Cardiac ventricle fibroblast (primary cell): ENCODE data around the gene NOTCH4. TPM values are rescaled to one million over a fixed set of nuclear protein-coding genes. Genes with fewer than 3 reads are reported as not detected.

Experiments used
- total RNA-seq: library from RNA; depleted of rRNA; stranded (reverse); fragments of >200 nt; gene quantifications from 2 replicates; pipeline ENCODE4 v1.2.3, GENCODE V29; 2015

Gene NOTCH4
- 3.9 and 5.3 TPM in 2 replicates for total RNA-seq

DNA sequence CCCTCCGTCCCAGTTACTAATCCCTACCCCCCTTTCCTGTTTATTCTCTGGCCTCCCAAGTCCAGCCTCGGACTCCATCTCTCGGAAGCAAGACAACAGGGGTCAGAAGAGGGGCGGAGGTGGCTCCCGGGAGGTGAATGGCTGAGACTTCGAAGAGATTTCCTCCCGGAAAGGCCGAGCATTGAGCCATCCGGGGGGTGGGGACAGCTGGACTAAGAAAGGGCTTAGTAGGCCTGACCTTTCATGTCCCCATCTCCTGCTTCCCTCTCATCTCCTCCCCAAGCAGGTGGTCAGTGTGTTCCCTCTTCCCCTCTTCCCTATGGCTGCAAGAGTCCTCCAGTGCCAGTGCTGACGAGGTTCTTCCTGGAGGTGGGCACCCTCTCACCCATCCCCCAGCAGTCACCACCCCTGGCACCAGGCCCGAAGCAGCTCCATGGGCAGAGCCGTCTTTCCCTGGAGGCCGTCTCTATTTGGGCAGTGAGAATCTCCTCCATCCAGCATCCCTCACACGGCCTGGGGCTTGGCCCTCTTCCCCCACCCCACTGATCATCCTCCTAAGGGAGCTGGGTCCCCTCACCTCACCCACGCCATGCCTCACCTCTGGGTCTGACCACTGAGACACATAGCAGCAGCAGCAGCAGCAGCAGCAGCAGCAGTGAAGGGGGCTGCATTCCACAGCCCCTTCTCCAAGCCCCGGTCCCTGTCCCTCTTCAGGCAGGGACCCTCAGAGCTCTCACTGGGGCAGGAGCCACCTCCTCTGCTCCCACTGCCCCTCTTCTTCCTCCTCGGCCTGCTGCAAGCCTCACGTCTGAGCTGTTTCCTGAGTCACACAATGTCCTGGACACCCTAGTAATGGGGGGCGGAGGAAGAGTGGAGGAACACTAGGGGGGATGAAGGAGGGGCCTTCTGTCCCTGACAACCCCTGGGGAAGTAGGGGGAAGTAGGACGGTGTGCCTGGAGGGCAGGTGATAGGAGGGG lies at the start of gene NOTCH4:
TSS of gene NOTCH4 (minus strand) at position 810 of the 978 bp plus-strand sequence. CDS start at position 671, 139 bp downstream.

DNA sequence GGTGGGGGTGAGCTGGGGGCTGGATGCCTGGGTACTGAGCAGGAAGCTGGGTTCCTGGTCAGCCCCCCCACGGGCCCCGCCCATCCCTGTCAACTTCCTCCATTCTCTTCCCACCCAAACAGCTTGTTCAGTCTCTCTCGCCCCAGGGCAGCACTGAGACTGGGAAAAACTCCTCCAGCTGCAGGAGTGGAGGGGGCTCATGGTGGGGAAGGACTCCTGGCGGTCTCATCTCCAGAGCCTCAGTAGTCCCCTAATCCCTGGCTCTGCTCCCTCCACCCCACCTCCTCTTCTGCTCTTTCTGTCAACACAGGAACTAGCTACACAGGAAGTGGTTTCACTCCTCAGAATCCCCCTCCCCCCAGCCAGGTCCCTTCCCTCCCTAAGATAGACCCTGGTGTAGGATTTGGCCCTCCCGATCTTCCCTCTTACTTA lies 31.2 kb downstream of the NOTCH4 start, which contains the start of gene GPSM3:
TSS of gene GPSM3 (minus strand) at position 36 of the 432 bp plus-strand sequence. CDS start 130 bp downstream, outside the sequence.

DNA sequence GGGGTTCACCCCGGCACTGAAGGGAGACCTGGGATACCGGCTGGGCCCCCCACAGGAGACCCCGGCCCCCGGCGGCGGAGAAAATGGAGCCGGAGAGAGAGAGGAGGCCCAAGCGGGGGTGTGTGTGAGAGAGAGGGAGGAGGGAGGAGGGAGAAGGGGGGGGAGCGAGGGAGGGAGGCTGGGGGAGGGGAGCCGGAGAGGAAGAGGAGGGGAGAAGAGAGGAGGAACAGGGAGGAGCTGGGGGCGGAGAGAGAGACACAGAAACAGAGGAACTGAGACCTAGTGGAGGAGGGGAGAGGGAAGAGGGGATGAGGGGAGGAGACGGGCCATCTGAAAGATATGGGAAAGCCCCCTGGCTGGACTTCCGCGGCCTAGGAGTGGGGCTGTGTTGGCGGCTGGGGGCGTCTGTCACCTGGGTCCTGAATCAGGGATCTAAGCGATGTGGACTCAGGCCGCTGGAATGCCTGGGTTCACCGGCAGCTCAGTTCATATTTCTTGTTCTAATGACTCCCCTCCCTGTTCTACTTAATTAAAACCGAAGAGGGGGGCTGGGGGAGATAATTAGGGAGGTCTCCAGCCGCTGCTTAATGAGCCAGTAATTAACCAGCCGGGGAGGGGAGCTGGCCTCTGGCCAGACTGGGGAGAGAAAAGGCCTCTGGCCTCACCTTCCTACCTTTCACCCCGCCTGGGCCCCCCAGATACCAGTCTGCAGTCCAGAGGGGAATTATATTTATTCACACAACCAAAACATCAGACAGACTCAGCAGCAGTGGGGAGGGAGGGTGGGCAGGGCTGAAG lies 33.6 kb downstream of the NOTCH4 start, which contains the start of gene PBX2:
TSS of gene PBX2 (minus strand) at position 149 of the 798 bp plus-strand sequence. CDS start 287 bp downstream, outside the sequence.

DNA sequence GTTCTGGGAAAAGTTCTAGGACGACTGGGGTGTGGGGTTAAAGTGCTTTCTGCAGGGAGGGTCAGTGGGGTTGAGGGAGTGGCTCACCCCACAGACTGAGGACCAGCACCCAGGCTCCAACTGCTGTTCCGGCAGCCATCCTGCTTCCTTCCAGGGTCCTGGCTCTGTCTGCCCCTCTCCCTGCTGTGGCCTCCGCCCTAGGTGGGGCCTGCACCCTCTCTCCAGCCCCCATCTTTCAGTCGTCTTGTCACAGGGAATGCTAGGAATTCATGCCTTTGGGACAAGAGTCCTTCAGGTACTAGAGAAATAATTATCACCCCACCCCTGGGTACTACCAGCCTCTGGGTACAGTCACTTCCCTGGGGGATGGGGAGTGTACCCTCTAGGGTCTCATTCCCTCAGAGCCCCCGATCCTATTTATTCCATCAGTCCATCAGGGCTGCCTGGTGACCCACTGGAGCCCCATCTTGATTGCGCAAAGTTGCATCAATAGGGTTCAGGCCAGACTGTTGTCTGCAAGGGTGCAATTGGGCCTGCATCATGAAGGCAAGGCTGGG lies 39.7 kb downstream of the NOTCH4 start, which contains the start of gene AGER:
TSS of gene AGER (minus strand) at position 170 of the 557 bp plus-strand sequence. CDS start at position 139, 31 bp downstream.

DNA sequence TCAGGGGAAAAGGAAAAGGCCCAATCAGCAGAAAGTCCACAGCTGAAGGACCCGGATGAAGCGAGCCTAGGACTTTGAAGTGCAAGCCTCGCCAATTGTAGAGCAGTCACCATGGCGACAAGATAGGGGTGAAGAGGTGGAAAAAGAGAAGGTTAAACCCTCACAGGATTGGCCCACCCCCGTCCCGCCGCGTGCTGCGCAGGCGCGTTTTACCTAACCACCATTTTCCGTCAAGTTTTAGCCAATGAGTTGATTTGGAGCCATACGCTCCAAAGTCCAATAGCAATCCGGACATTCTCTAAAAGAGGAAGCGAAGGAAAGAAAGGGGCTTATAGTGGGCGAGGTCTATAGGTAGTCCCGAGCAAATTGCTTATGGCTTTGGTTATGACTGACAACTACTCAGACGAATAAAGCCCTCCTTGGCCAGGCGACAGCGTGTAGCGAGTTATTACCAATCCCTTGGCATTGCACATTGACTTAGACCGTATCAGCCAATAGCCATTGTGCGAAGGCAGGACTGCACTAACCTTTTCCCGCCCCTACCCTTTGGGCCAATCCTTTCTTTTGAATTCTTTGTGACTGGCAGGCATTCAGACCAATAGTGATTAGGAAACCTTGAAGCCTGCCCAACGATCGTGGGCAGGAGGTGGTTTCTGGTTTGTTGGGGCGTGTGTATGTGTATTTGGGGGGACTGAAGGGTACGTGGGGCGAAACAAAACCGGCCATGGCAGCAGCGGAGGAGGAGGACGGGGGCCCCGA lies 45.9 kb downstream of the NOTCH4 start, which contains the start of gene RNF5:
TSS of gene RNF5 (plus strand) at position 618 of the 759 bp plus-strand sequence. CDS start at position 725, 107 bp downstream.

DNA sequence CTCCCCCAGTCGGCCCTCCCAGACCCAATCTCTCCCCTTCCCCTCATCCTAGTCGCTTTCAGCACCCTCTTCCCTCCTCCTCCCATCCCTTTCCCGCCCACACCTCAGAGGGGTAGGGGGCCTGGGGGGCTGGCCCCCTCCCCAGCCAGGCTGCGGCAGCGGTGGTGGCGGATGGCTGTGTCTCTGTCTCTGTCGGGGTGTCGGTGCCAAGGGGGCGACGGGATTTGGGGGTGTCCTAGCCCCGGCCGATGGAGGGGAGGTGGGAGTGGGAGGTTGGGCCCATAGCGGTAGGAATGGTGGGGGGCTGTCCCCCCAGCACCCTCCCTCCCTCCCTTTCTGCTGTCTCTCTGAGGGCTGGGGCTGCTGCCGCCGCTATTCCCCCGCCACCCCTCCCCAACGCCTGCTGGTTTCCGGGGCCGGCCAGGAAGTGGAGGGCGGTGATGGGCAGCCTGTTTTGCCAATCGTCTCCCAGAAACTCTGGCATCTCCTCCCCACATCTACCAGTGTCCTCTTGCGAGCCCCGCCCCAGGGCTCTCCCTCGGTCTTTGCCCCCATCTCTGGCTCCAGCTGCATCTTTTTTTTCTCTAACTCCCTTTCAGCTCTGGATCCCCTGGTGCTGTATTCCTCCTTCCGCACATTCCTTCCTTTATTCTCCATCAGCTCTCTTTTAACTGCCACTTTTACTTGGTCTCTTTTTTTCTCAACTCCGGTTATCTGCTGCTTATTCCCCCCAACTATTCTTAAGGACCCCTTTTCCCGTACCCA lies 48.0 kb downstream of the NOTCH4 start, which contains the start of gene AGPAT1:
TSS of gene AGPAT1 (minus strand) at position 374 of the 765 bp plus-strand sequence. CDS start 4,588 bp downstream, outside the sequence.

DNA sequence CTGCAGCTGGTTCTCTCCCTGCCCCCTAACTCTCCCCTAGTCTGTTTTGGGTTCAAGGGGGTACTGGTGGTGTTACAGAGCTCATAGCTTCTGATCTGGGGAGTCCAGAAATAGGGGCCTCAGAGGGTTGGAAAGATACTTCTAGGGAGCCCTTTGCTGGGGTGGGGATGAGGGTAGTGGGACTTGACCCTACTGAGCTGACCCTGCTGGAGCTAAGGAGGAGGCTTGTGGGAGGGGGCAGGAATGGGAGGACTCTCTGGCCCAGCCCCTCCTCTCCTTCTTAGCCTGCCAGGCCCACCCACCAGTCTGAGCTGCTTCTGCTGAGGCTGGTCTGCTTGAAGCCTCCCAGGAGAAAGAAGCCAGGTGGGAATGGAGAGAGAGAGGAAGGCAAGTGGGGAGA lies 59.6 kb downstream of the NOTCH4 start, which contains the start of gene EGFL8:
TSS of gene EGFL8 (plus strand) at position 301 of the 400 bp plus-strand sequence. CDS start 1,571 bp downstream, outside the sequence.

DNA sequence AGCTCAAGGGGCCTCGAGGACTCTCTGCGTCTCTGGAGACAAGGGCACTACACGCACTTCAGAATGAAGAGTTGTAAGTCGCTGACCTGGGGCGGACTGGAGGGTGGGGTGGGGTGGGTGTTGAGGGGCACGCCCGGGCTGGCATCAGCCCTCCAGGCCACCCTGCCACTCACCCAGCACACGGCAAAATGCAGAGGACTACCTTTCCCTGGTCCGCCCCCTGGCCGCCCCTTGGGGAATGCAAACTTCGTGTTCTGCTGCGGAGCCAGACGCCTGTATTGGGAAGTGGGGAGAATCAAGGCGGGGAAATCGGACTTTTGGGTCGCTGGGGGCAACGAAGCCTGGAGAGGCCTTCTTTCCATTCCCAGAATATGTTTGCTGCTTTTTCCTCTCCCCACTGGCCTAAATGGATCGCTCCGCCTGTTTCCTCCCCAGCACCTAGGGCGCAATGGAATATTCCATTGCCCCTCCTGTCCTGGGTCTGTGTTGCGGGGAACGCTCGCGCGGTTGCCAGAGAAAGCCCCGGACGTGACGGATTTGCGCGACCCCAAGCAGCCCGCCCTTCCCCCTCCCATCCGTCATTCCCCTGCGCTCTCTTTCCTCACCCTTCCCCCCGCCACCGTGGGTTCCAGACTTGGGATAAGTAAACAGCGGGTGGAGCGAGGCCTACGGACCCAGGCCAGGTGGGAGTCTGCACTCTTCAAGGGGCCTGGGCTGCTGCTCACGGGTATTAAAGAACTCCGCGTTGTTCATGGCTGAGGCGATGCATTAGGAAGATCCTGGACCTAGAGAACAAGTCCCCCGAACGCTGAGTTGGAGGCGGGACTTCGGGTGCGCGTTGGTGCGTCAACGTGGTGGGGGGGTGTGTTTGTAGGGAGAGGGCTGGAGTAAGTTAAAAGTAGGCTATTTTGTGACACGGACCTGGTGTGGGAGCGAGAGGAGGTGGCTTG lies 70.0 kb downstream of the NOTCH4 start, which contains the start of gene PPT2:
TSS of gene PPT2 (plus strand) at position 578 of the 950 bp plus-strand sequence. CDS start 454 bp downstream, outside the sequence.

DNA sequence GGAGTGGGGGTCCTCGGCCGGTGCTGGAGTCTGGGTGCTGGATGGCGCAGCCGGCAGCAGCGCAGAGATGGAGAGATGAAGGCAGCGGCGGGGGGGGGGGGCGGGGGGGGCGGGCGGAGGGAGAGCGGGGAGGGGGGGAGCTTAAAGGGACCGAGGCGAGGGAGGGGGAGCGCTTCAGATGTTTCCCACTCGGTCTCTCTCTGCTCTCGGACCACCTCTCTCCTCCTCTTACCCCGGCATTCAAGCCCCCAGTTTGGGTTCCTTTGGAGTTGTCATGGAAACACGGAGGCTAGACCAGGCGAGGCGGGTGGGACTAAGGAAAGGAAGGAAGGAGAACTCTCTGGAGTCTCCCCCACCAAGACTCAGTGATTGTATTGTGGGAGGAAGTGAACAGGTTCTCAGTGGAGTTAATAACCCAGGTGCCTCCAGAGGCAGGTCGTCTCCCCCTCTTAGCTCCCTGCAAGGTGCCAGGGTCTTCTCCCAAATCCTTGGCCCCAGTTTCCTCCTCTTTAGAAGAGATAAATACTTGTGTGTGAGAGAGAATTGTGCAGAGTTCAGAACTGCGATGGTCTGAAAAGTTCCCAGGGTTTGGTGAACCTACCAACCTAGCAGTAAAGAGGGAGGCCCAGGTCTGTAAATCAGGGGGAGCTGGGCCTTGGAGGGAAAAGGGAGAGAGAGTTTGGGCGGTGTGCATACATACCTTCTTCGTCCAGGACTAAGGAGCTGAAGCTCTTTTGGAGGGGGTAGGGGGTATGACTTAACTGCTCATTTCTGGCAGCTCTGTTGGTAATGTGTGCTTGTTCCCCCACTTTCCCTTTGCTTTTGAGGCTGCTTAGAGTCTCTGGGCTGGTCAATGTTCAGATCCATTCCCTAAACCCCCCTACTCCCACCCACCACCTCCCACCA lies 71.8 kb downstream of the NOTCH4 start, which contains the start of gene PRRT1:
TSS of gene PRRT1 (minus strand) at position 77 of the 906 bp plus-strand sequence. CDS start 112 bp downstream, outside the sequence.

Other genes with a start within 250 kb of the NOTCH4 start
- gene C4A, start 242.0 kb downstream of the NOTCH4 start, total RNA-seq: 39.7 and 65.0 TPM in 2 replicates
- gene C4B, start 209.3 kb downstream of the NOTCH4 start, total RNA-seq: 25.2 and 46.6 TPM in 2 replicates
- 0.15 TPM in 1 of 2 replicates, not detected in the other for gene CYP21A2, start 185.7 kb downstream of the NOTCH4 start, total RNA-seq
- gene TNXB, start 114.7 kb downstream of the NOTCH4 start, total RNA-seq: 35.8 and 38.3 TPM in 2 replicates
- gene ATF6B, start 95.8 kb downstream of the NOTCH4 start, total RNA-seq: 31.5 and 31.7 TPM in 2 replicates
- gene FKBPL, start 93.8 kb downstream of the NOTCH4 start, total RNA-seq: 4.3 and 4.7 TPM in 2 replicates
- gene PRRT1, start 72.1 kb downstream of the NOTCH4 start, total RNA-seq: 1.1 and 1.8 TPM in 2 replicates
- gene PPT2, start 69.9 kb downstream of the NOTCH4 start, total RNA-seq: 9.5 and 18.3 TPM in 2 replicates
- 0.12 and 0.29 TPM in 2 replicates for gene EGFL8, start 59.5 kb downstream of the NOTCH4 start, total RNA-seq
- gene AGPAT1, start 48.0 kb downstream of the NOTCH4 start, total RNA-seq: 43.9 and 51.3 TPM in 2 replicates
- 27.9 and 29.6 TPM in 2 replicates for gene RNF5, start 45.7 kb downstream of the NOTCH4 start, total RNA-seq
- 0.50 and 1.4 TPM in 2 replicates for gene AGER, start 39.8 kb downstream of the NOTCH4 start, total RNA-seq
- gene PBX2, start 33.9 kb downstream of the NOTCH4 start, total RNA-seq: 32.2 and 34.1 TPM in 2 replicates
- gene GPSM3, start 31.4 kb downstream of the NOTCH4 start, total RNA-seq: 1.6 and 1.9 TPM in 2 replicates
- gene TSBP1, start 147.8 kb upstream of the NOTCH4 start, total RNA-seq: not detected in 2 replicates
- gene BTNL2, start 183.1 kb upstream of the NOTCH4 start, total RNA-seq: not detected in 2 replicates
- 0.29 TPM in 1 of 2 replicates, not detected in the other for gene HLA-DRA, start 215.8 kb upstream of the NOTCH4 start, total RNA-seq